Epithelial cell of umbilical artery (primary cell): Measurements from ENCODE around the gene PIERCE2. TPM values are rescaled to one million over a fixed set of nuclear protein-coding genes. Genes with fewer than 3 reads are reported as not detected.

ENCODE experiments used
- total RNA-seq: library from RNA; depleted of rRNA; stranded (reverse); fragments of >200 nt; gene quantifications from 2 replicates; pipeline ENCODE4 v1.2.3, GENCODE V29; 2014

Gene PIERCE2, protein sequence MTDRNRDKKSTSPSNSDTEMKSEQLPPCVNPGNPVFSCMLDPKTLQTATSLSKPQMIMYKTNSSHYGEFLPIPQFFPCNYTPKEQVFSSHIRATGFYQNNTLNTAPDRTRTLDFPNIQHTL
- 0.61 and 1.6 TPM in 2 replicates for total RNA-seq

DNA sequence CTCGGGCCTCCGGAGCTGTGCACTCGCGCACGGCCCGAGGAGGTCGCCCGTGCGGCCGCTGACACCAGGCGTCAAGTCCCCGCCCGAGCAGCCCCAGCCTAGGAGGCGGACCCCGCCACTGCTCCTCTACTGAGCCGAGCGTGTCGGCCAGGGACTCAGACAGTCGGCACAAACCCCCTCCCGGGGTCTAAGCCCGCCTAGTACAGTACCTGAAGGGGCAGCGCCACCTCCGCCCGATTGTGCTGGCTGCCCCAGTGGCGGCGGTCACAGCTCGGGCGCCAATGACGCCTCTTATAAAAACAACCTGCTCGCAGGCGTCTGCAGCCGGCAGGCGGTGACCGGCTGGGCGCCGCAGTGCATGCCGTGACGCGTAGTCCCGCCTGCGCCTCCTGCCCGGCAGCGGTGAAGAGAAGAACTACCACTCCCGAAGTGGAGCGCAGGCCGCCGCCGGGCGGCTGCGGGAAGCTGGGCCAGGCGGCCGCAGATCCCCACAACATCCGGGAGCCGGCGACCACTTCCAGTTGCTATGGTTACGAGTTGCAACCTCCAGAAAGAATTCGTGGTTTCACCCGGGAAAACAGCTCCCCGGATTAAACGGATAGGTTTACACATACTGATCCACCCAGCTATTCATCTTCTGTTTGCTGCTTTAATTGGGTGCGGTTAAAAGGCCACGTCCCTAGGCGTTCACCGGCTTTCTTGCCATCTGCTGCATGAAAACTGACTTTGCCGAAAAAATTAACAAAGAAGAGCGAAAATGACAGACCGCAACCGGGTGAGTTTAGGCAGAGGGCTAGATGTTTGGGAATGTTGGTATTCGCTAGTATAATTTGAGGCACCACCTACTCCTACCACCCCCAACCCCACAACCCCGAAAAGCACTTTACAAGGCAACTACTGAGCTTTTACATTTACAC, at the start of gene PIERCE2, which contains the start of gene CCPG1:
PIERCE2 (plus strand) TSS at position 484 of the 917 bp plus-strand sequence; CDS start at position 758, 274 bp downstream.
CCPG1 (minus strand) TSS at position 348 of the 917 bp plus-strand sequence. CDS start 18,935 bp downstream, outside the sequence.

Other genes starting within 250 kb of the PIERCE2 start
- gene RSL24D1, start 211.6 kb upstream of the PIERCE2 start, total RNA-seq: 112 and 120 TPM in 2 replicates
- 6.5 and 8.7 TPM in 2 replicates for gene RAB27A, start 118.7 kb upstream of the PIERCE2 start, total RNA-seq
- 9.1 and 16.4 TPM in 2 replicates for gene PIGBOS1, start 89.4 kb upstream of the PIERCE2 start, total RNA-seq
- 8.7 and 8.8 TPM in 2 replicates for gene PIGB, start 89.3 kb upstream of the PIERCE2 start, total RNA-seq
- gene CCPG1, start 136 bp upstream of the PIERCE2 start, total RNA-seq: 42.9 and 58.8 TPM in 2 replicates
- 0.91 and 2.3 TPM in 2 replicates for gene DNAAF4, start 99.7 kb downstream of the PIERCE2 start, total RNA-seq
- gene PYGO1, start 179.8 kb downstream of the PIERCE2 start, total RNA-seq: 1.6 and 2.6 TPM in 2 replicates